ENCODE results near the gene LRMDA. TPM values are rescaled to one million over a fixed set of nuclear protein-coding genes. Genes with fewer than 3 reads are reported as not detected.

The LRMDA gene
- total and polyA plus RNA-seq, 2 of the 8 experiments (the other 6 are each of a cell fraction or from before 2014, with no cell fraction given): 0.86 to 2.8 TPM

- Histone ChIP-seq H3K79me1 (ENCODE audit: low read depth, low read length) (no peaks in the 10 kb centered on the region), H3K4me1 (replicated peaks in 1 of 4; ENCODE audit: control insufficient read depth in 3 of 4, insufficient read depth in 4 of 4, low read length in 3 of 4) (no peaks in the 10 kb centered on the region), H2AFZ (ENCODE audit: low read length) (no peak overlapping the region), H4K20me1 (replicated peaks in 1 of 2; ENCODE audit: control insufficient read depth in 1 of 2, insufficient read depth in 2 of 2, low read length in 2 of 2) (no peaks in the 10 kb centered on the region), H3K23me2 (ENCODE audit: low read depth, low read length) (no peaks in the 10 kb centered on the region), H2AK5ac (ENCODE audit: low read depth, low read length) (no peak overlapping the region), H3K18ac (ENCODE audit: extremely low read depth, low read length) (no peak overlapping the region), H3K4me3 (ENCODE audit: extremely low read depth in 1 of 4, insufficient read depth in 2 of 4, low read depth in 3 of 4, low read length in 4 of 4) (no peak overlapping the region), H3K9me3 (ENCODE audit: insufficient read depth in 2 of 2, low read depth in 1 of 2, low read length in 1 of 2) (no peaks in the 10 kb centered on the region), H2BK12ac (ENCODE audit: low read depth, low read length) (no peak overlapping the region), H2BK120ac (replicated peaks; ENCODE audit: low read depth, low read length) (no peak overlapping the region), H3K4ac (replicated peaks; ENCODE audit: insufficient read length, low read depth, low read length) (no peak overlapping the region), H3K79me2 (ENCODE audit: control insufficient read depth in 1 of 2, insufficient read depth in 2 of 2, low read length in 2 of 2) (no peaks in the 10 kb centered on the region), H3K14ac (ENCODE audit: insufficient read length) (no peak overlapping the region), H2BK15ac (ENCODE audit: low read length) (no peak overlapping the region), H3K56ac (replicated peaks; ENCODE audit: insufficient read length, low read depth, low read length) (no peak overlapping the region), H4K5ac (ENCODE audit: insufficient read length, low read depth, low read length) (no peak overlapping the region), H3K36me3 (ENCODE audit: control insufficient read depth in 2 of 4, insufficient read depth in 4 of 4, low read length in 3 of 4) (no peaks in the 10 kb centered on the region), H3K27ac (ENCODE audit: low read depth, low read length) (no peak overlapping the region), H2BK20ac (ENCODE audit: low read length) (no peak overlapping the region), H3K9ac (replicated peaks in 1 of 4; ENCODE audit: extremely low read depth in 1 of 4, low read depth in 3 of 4, low read length in 3 of 4) (no peak overlapping the region), H2BK5ac (ENCODE audit: low read depth, low read length) (no peak overlapping the region), H3K23ac (ENCODE audit: insufficient read length) (no peak overlapping the region), H3K27me3 (replicated peaks in 1 of 4; ENCODE audit: control insufficient read depth in 3 of 4, extremely low read depth in 1 of 4, insufficient read depth in 3 of 4, low read length in 3 of 4) (peaks cover 0 to 3% (median 0%) of the 10 kb centered on the region in 4 experiments; a peak in 1 of 7 replicates), H4K91ac (replicated peaks; ENCODE audit: insufficient read length, low read length) (no peak overlapping the region), H4K8ac (ENCODE audit: extremely low read depth, insufficient read depth, low read length) (no peak overlapping the region), H3K4me2 (ENCODE audit: insufficient read depth in 1 of 2, low read depth in 2 of 2, low read length in 2 of 2) (no peak overlapping the region)
- FAIRE-seq: no peak
- WGBS, 2 experiments (ENCODE audit: extremely low coverage in 1 of 2, insufficient coverage in 1 of 2, insufficient read length in 1 of 2, insufficient replicate concordance in 2 of 2, low coverage in 1 of 2, low lambda C conversion rate in 2 of 2, missing lambda C conversion rate in 1 of 2): 85% methylated on average over 2 of the region's 2 CpGs; no CpG with 5 or more reads in 1 of the 2 experiments
- no peak for DNase-seq (ENCODE audit: low read depth in 1 of 2, low spot score in 2 of 2)
- ChIA-PET CTCF (ENCODE audit: partially characterized antibody) (interaction anchor here (0.9 to 1.1 kb wide), 2 partner anchors 9 to 304 kb away, joined by 3 read pairs; no protein-coding TSS in a partner anchor), POLR2A (ENCODE audit: partially characterized antibody) (no interaction called here)
- TF ChIP-seq POLR2AphosphoS5 (IDR thresholded peaks at IDR 0.05; ENCODE audit: low read depth, low read length): no peak
- TF ChIP-seq TEAD4 (IDR thresholded peaks at IDR 0.05; ENCODE audit: low read depth, low read length): no peak
- TF ChIP-seq EGR1 (IDR thresholded peaks at IDR 0.05; ENCODE audit: borderline replicate concordance, low read depth, low read length): no peak
- TF ChIP-seq SIN3A (conservative IDR thresholded peaks at IDR 0.05 in 1 of 2, IDR thresholded peaks at IDR 0.05 in 1 of 2; ENCODE audit: low read depth in 1 of 2, low read length in 2 of 2): no peak
- no peak for TF ChIP-seq BACH1 (IDR thresholded peaks at IDR 0.05; ENCODE audit: low read length)
- no peak for TF ChIP-seq HDAC2 (IDR thresholded peaks at IDR 0.05; ENCODE audit: borderline replicate concordance in 1 of 2, low read depth in 2 of 2, low read length in 2 of 2)
- no peak for TF ChIP-seq POU5F1 (IDR thresholded peaks at IDR 0.05; ENCODE audit: low read depth, low read length)
- no peak for TF ChIP-seq ATF2 (IDR thresholded peaks at IDR 0.05; ENCODE audit: low read length)
- TF ChIP-seq NRF1 (IDR thresholded peaks at IDR 0.05; ENCODE audit: low read depth, low read length): no peak
- no peak for TF ChIP-seq CTCF (IDR thresholded peaks at IDR 0.05; ENCODE audit: control extremely low read depth in 1 of 3, insufficient read depth in 1 of 3, low read depth in 1 of 3, low read length in 3 of 3)
Measured at GRCh38 chr10:75486591-75486990, 55.2 kb downstream of the LRMDA start.
